ENCODE measurements around the gene CUL4A. TPM values are rescaled to one million over a fixed set of nuclear protein-coding genes. Genes with fewer than 3 reads are reported as not detected.
A peak's percentile ranks its signal among the peaks of the same experiment; 100 is the strongest.

Gene CUL4A
- total and polyA plus RNA-seq, 9 of the 15 experiments (the other 6 are each of a cell fraction or from before 2014, with no cell fraction given) = 21.1 to 92.0 (median 63.2) TPM

DNA sequence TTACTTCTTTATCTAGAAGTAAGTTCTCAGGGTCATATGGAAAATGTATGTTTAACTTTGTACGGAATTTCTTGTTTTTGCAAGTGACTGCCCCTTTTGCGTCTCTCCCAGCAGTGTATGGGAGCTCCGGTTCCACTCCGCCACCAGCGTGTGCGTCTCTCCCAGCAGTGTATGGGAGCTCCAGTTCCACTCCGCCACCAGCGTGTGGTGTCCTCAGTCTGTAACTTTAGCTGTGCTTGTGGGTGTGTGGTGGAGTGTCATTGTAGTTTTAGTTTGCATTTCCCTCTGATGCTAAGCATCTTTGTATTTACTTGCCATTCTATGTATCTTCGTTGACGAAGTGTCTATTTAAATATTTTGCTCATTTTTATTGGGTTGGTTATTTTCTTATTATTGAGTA, 2.4 kb downstream of the CUL4A start (continued):
- TF ChIP-seq YY1 (IDR thresholded peaks at IDR 0.05; ENCODE audit: borderline replicate concordance in 1 of 3, control insufficient read depth in 1 of 3, extremely low read depth in 1 of 3, insufficient read depth in 3 of 3, insufficient read length in 1 of 3, insufficient replicate concordance in 2 of 3, low read depth in 1 of 3, low read length in 2 of 3) = peak in 1 of 3 experiments; percentile 21
- TF ChIP-seq, protein P1, sequence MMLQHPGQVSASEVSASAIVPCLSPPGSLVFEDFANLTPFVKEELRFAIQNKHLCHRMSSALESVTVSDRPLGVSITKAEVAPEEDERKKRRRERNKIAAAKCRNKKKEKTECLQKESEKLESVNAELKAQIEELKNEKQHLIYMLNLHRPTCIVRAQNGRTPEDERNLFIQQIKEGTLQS (IDR thresholded peaks at IDR 0.05) = peak; percentile 83
- TF ChIP-seq, protein P1 (CRISPR knock-in tag; conservative IDR thresholded peaks at IDR 0.05) = no peak
- 0 out of 2 replicates have a peak, but pooled peaks have one; percentile 7 for TF ChIP-seq EGR1 (conservative IDR thresholded peaks at IDR 0.05)
- TF ChIP-seq, protein P2, sequence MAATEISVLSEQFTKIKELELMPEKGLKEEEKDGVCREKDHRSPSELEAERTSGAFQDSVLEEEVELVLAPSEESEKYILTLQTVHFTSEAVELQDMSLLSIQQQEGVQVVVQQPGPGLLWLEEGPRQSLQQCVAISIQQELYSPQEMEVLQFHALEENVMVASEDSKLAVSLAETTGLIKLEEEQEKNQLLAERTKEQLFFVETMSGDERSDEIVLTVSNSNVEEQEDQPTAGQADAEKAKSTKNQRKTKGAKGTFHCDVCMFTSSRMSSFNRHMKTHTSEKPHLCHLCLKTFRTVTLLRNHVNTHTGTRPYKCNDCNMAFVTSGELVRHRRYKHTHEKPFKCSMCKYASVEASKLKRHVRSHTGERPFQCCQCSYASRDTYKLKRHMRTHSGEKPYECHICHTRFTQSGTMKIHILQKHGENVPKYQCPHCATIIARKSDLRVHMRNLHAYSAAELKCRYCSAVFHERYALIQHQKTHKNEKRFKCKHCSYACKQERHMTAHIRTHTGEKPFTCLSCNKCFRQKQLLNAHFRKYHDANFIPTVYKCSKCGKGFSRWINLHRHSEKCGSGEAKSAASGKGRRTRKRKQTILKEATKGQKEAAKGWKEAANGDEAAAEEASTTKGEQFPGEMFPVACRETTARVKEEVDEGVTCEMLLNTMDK (IDR thresholded peaks at IDR 0.05; ENCODE audit: borderline replicate concordance, insufficient read depth, low read depth, low read length, poor library complexity, severe bottlenecking) = peak; percentile 83

Measured in K562 (cell line).